OCI-LY3 (cell line): ENCODE measurements around the gene BIRC7.

ENCODE experiments used
- H2AFZ ChIP-seq: fragments of 200-600, 300-600 bp; shearing (Covaris generic); 2 replicates; pipeline ENCODE4 v1.6.0; 2014; ENCODE audit warnings: antibody characterized with exemption, low read depth, low read length
- H3K27ac ChIP-seq: fragments of 200-600, 300-600 bp; sonication (generic); 2 replicates; pipeline ENCODE4 v1.5.1; 2014; ENCODE audit warnings: mild to moderate bottlenecking, low read length, moderate library complexity, mixed read lengths
- H3K27me3 ChIP-seq: fragments of 200-600, 300-600 bp; sonication (generic); 2 replicates; pipeline ENCODE4 v1.6.1; 2014; ENCODE audit warnings: low read depth, low read length, mixed read lengths
- H3K36me3 ChIP-seq: fragments of 200-600, 300-600 bp; sonication (generic); replicated peaks from 2 replicates; pipeline ENCODE3; 2014; ENCODE audit warnings: low read depth, low read length, mixed read lengths
- H3K4me1 ChIP-seq: fragments of 300-600, 200-600 bp; sonication (generic); 2 replicates; pipeline ENCODE4 v1.6.1; 2014; ENCODE audit warnings: low read length, mixed read lengths
- H3K4me2 ChIP-seq: fragments of 200-600, 300-600 bp; sonication (generic); 2 replicates; pipeline ENCODE4 v1.6.1; 2014; ENCODE audit warnings: low read length, mixed read lengths
- H3K4me3 ChIP-seq: fragments of 300-600, 200-600 bp; sonication (generic); 2 replicates; pipeline ENCODE4 v1.5.1; 2014; ENCODE audit warnings: antibody characterized with exemption, mild to moderate bottlenecking, low read length, moderate library complexity
- H3K79me2 ChIP-seq: fragments of 300-600, 200-600 bp; shearing (Covaris generic); 2 replicates; pipeline ENCODE4 v1.6.1; 2014; ENCODE audit warnings: mild to moderate bottlenecking, low read length, mixed read lengths
- H3K9ac ChIP-seq: fragments of 300-600, 200-600 bp; shearing (Covaris generic); 2 replicates; pipeline ENCODE4 v1.6.0; 2014; ENCODE audit warnings: mild to moderate bottlenecking, low read length, moderate library complexity
- H3K9me3 ChIP-seq: fragments of 200-600, 300-600 bp; shearing (Covaris generic); 2 replicates; pipeline ENCODE4 v1.6.1; 2014; ENCODE audit warnings: low read length, mixed read lengths; ENCODE audit not compliant: insufficient read depth
- H4K20me1 ChIP-seq: fragments of 200-600, 300-600 bp; sonication (generic); 2 replicates; pipeline ENCODE4 v1.6.1; 2016; ENCODE audit warnings: low read length, mixed read lengths; ENCODE audit not compliant: insufficient read depth
- CTCF ChIP-seq: fragments of 200-600, 300-600 bp; sonication (generic); IDR thresholded peaks from 2 replicates; pipeline ENCODE4 v1.5.1; 2014; ENCODE audit warnings: antibody characterized with exemption, low read length, low read depth
- EZH2phosphoT487 ChIP-seq: fragments of 200-600 bp; shearing (Covaris generic); IDR thresholded peaks from 2 replicates; pipeline ENCODE4 v1.6.1; 2018; ENCODE audit warnings: antibody characterized with exemption, mixed run types, low read depth

Gene BIRC7

GRCh38 chr20:63230800-63231268 lies 4.9 kb upstream of the BIRC7 start:
- Histone ChIP-seq H3K36me3 (no peaks in the 10 kb centered on the region), H3K4me3 (no peak overlapping the region), H3K4me1 (peaks cover 3% of the 10 kb centered on the region; the same call in 1 of the 2 replicates), H3K9ac (no peak overlapping the region), H3K27ac (no peak overlapping the region), H3K27me3 (peaks cover 24% of the 10 kb centered on the region), H3K4me2 (no peak overlapping the region), H3K79me2 (no peaks in the 10 kb centered on the region), H4K20me1 (no peaks in the 10 kb centered on the region), H3K9me3 (no peaks in the 10 kb centered on the region), H2AFZ (no peak overlapping the region)
- no peak for TF ChIP-seq EZH2phosphoT487
- no peak for TF ChIP-seq CTCF

- H3K4me2 ChIP-seq: no peak overlapping the region
- TF ChIP-seq CTCF (no peak), EZH2phosphoT487 (no peak)
- no peak overlapping the region for H3K9ac ChIP-seq
- no peaks in the 10 kb centered on the region for H3K9me3 ChIP-seq
- H3K4me1 ChIP-seq: peaks cover 3% of the 10 kb centered on the region; the same call in 1 of the 2 replicates
- no peaks in the 10 kb centered on the region for H4K20me1 ChIP-seq
- H3K79me2 ChIP-seq: no peaks in the 10 kb centered on the region
- H3K36me3 ChIP-seq: no peaks in the 10 kb centered on the region
- H3K4me3 ChIP-seq: no peak overlapping the region
- peaks cover 24% of the 10 kb centered on the region for H3K27me3 ChIP-seq
- no peak overlapping the region for H3K27ac ChIP-seq
- H2AFZ ChIP-seq: no peak overlapping the region
Measured at GRCh38 chr20:63232235-63233060, 3.3 kb upstream of the BIRC7 start.

- H3K36me3 ChIP-seq: no peaks in the 10 kb centered on the region
- H2AFZ ChIP-seq: no peak overlapping the region
- no peaks in the 10 kb centered on the region for H4K20me1 ChIP-seq
- no peak for TF ChIP-seq EZH2phosphoT487
- TF ChIP-seq CTCF: no peak
- H3K27me3 ChIP-seq: peaks cover 24% of the 10 kb centered on the region
- H3K79me2 ChIP-seq: no peaks in the 10 kb centered on the region
- no peak overlapping the region for H3K4me2 ChIP-seq
- H3K4me3 ChIP-seq: no peak overlapping the region
- no peak overlapping the region for H3K27ac ChIP-seq
- H3K4me1 ChIP-seq: peaks cover 3% of the 10 kb centered on the region; the same call in 1 of the 2 replicates
- no peak overlapping the region for H3K9ac ChIP-seq
- H3K9me3 ChIP-seq: no peaks in the 10 kb centered on the region
Measured at GRCh38 chr20:63233061-63233344, 2.7 kb upstream of the BIRC7 start.

- Histone ChIP-seq H3K79me2 (no peaks in the 10 kb centered on the region), H4K20me1 (no peaks in the 10 kb centered on the region), H3K4me3 (no peak overlapping the region), H3K27me3 (peaks cover 24% of the 10 kb centered on the region), H3K9ac (no peak overlapping the region), H3K9me3 (no peaks in the 10 kb centered on the region), H2AFZ (no peak overlapping the region), H3K4me1 (peaks cover 3% of the 10 kb centered on the region; the same call in 1 of the 2 replicates), H3K27ac (no peak overlapping the region), H3K36me3 (no peaks in the 10 kb centered on the region), H3K4me2 (no peak overlapping the region)
- no peak for TF ChIP-seq CTCF
- no peak for TF ChIP-seq EZH2phosphoT487
Measured at GRCh38 chr20:63233924-63234323, 1.8 kb upstream of the BIRC7 start.
